Endothelial cell (in vitro differentiated cells): Measurements from ENCODE around the gene TBL1X. TPM values are rescaled to one million over a fixed set of nuclear protein-coding genes. Genes with fewer than 3 reads are reported as not detected.

ENCODE experiments used
- DNase-seq: peaks from one replicate; pipeline ENCODE4 v3.0.0; 2021; ENCODE audit warnings: low spot score
- H3K27ac Mint-ChIP-seq: one replicate; pipeline ENCODE4 v1.8.0; 2021; ENCODE audit warnings: mixed read lengths, inconsistent platforms; ENCODE audit not compliant: unreplicated experiment
- H3K27me3 Mint-ChIP-seq: one replicate; pipeline ENCODE4 v1.8.0; 2021; ENCODE audit warnings: mild to moderate bottlenecking, moderate library complexity, mixed read lengths, inconsistent platforms; ENCODE audit not compliant: unreplicated experiment
- H3K36me3 Mint-ChIP-seq: one replicate; pipeline ENCODE4 v1.8.0; 2021; ENCODE audit warnings: mild to moderate bottlenecking, low read depth, mixed read lengths, inconsistent platforms; ENCODE audit not compliant: unreplicated experiment
- H3K4me1 Mint-ChIP-seq: one replicate; pipeline ENCODE4 v1.8.0; 2021; ENCODE audit warnings: mild to moderate bottlenecking, mixed read lengths, inconsistent platforms; ENCODE audit not compliant: unreplicated experiment
- H3K4me3 Mint-ChIP-seq: one replicate; pipeline ENCODE4 v1.8.0; 2021; ENCODE audit warnings: mild to moderate bottlenecking, mixed read lengths, inconsistent platforms; ENCODE audit not compliant: unreplicated experiment
- H3K9me3 Mint-ChIP-seq: one replicate; pipeline ENCODE4 v1.8.0; 2021; ENCODE audit warnings: mixed read lengths, inconsistent platforms; ENCODE audit not compliant: unreplicated experiment
- CTCF ChIP-seq: fragments of 200-600 bp; sonication (generic); IDR thresholded peaks from one replicate; pipeline ENCODE4 v1.5.0; 2021; ENCODE audit warnings: antibody characterized with exemption; ENCODE audit not compliant: unreplicated experiment
- total RNA-seq: library from RNA; stranded (reverse); fragmentation: NEBNext Ultra II Directional; extraction: Animal tissue kit (Norgen Biotek cat#: 25700); gene quantifications from one replicate; pipeline ENCODE4 v1.2.1, GENCODE V29; 2021; ENCODE audit not compliant: unreplicated experiment

The TBL1X gene
- total RNA-seq, 1 donor from 2014 or later = 19.4 TPM

- TF ChIP-seq CTCF = no peak
- H3K27ac Mint-ChIP-seq = no peak overlapping the region
- no peak for DNase-seq
- peak overlapping the region; percentile 51 for H3K4me3 Mint-ChIP-seq
- H3K27me3 Mint-ChIP-seq = no peaks in the 10 kb centered on the region
- peaks cover 12% of the 10 kb centered on the region for H3K36me3 Mint-ChIP-seq
- no peaks in the 10 kb centered on the region for H3K4me1 Mint-ChIP-seq
- no peaks in the 10 kb centered on the region for H3K9me3 Mint-ChIP-seq
Observed at GRCh38 chrX:9706421-9706820, 241.6 kb downstream of the TBL1X start.

- DNase-seq = no peak
- Mint-ChIP-seq H3K4me3 (no peak overlapping the region), H3K36me3 (peaks cover 15% of the 10 kb centered on the region), H3K4me1 (no peaks in the 10 kb centered on the region), H3K27ac (no peak overlapping the region), H3K27me3 (no peaks in the 10 kb centered on the region), H3K9me3 (no peaks in the 10 kb centered on the region)
- TF ChIP-seq CTCF = no peak
Observed at GRCh38 chrX:9707306-9708033, 242.6 kb downstream of the TBL1X start.

- no peaks in the 10 kb centered on the region for H3K4me1 Mint-ChIP-seq
- H3K27me3 Mint-ChIP-seq = no peaks in the 10 kb centered on the region
- H3K27ac Mint-ChIP-seq = no peak overlapping the region
- no peak for TF ChIP-seq CTCF
- H3K4me3 Mint-ChIP-seq = no peak overlapping the region
- no peak for DNase-seq
- H3K36me3 Mint-ChIP-seq = peaks cover 15% of the 10 kb centered on the region
- no peaks in the 10 kb centered on the region for H3K9me3 Mint-ChIP-seq
Observed at GRCh38 chrX:9708086-9708485, 243.2 kb downstream of the TBL1X start.

- no peak overlapping the region for H3K27ac Mint-ChIP-seq
- H3K9me3 Mint-ChIP-seq = no peaks in the 10 kb centered on the region
- DNase-seq = peak; percentile 72
- H3K36me3 Mint-ChIP-seq = peaks cover 20% of the 10 kb centered on the region
- no peaks in the 10 kb centered on the region for H3K27me3 Mint-ChIP-seq
- TF ChIP-seq CTCF = peak; percentile 65
- no peak overlapping the region for H3K4me3 Mint-ChIP-seq
- H3K4me1 Mint-ChIP-seq = no peaks in the 10 kb centered on the region
Observed at GRCh38 chrX:9708923-9709553, 244.2 kb downstream of the TBL1X start.

- no peak for TF ChIP-seq CTCF
- H3K4me3 Mint-ChIP-seq = no peak overlapping the region
- DNase-seq = no peak
- H3K9me3 Mint-ChIP-seq = no peaks in the 10 kb centered on the region
- H3K4me1 Mint-ChIP-seq = no peaks in the 10 kb centered on the region
- H3K27me3 Mint-ChIP-seq = no peaks in the 10 kb centered on the region
- peaks cover 15% of the 10 kb centered on the region for H3K36me3 Mint-ChIP-seq
- H3K27ac Mint-ChIP-seq = no peak overlapping the region
Observed at GRCh38 chrX:9710332-9710731, 245.5 kb downstream of the TBL1X start.
